ENCODE measurements around the gene ARMC9.
"Not testable (repeated sequence)": the region's sequence is repeated elsewhere in the genome, so short reads cannot be mapped to it uniquely, and the experiment has no call there.

Gene ARMC9

GRCh38 chr2:231183851-231184250, 14.6 kb upstream of the ARMC9 start:
- no peak for DNase-seq (ENCODE audit: low spot score)

GRCh38 chr2:231184319-231184718, 14.1 kb upstream of the ARMC9 start:
- DNase-seq (ENCODE audit: low spot score) = no peak

- DNase-seq (ENCODE audit: low spot score) = no peak
Measured at GRCh38 chr2:231185050-231185725, 13.2 kb upstream of the ARMC9 start.

GRCh38 chr2:231185886-231186285, 12.5 kb upstream of the ARMC9 start:
- DNase-seq (ENCODE audit: low spot score) = no peak

- DNase-seq (ENCODE audit: low spot score) = no peak
Measured at GRCh38 chr2:231186325-231186724, 12.1 kb upstream of the ARMC9 start.

GRCh38 chr2:231187736-231188505, 10.5 kb upstream of the ARMC9 start:
- DNase-seq (ENCODE audit: low spot score) = no peak

GRCh38 chr2:231188506-231189170, 9.8 kb upstream of the ARMC9 start:
- DNase-seq (ENCODE audit: low spot score) = no peak

GRCh38 chr2:231189171-231189530, 9.3 kb upstream of the ARMC9 start:
- no peak for DNase-seq (ENCODE audit: low spot score)

- no peak for DNase-seq (ENCODE audit: low spot score)
Measured at GRCh38 chr2:231189571-231190495, 8.6 kb upstream of the ARMC9 start.

- DNase-seq (ENCODE audit: low spot score) = no peak
Measured at GRCh38 chr2:231190531-231191197, 7.8 kb upstream of the ARMC9 start.

GRCh38 chr2:231191896-231192872, 6.2 kb upstream of the ARMC9 start:
- DNase-seq (ENCODE audit: low spot score) = no peak

- DNase-seq (ENCODE audit: low spot score) = no peak
Measured at GRCh38 chr2:231193216-231193615, 5.2 kb upstream of the ARMC9 start.

- DNase-seq (ENCODE audit: low spot score) = no peak
Measured at GRCh38 chr2:231196592-231196991, 1.8 kb upstream of the ARMC9 start.

- not testable (repeated sequence) for DNase-seq (ENCODE audit: low spot score)
Measured at GRCh38 chr2:231197196-231197595, 1.2 kb upstream of the ARMC9 start.

GRCh38 chr2:231197706-231198290, 633 bp upstream of the ARMC9 start:
- DNase-seq (ENCODE audit: low spot score) = no peak

- DNase-seq (ENCODE audit: low spot score) = no peak
Measured at GRCh38 chr2:231199219-231199618, 788 bp downstream of the ARMC9 start.

GRCh38 chr2:231200805-231201474, 2.5 kb downstream of the ARMC9 start:
- DNase-seq (ENCODE audit: low spot score) = no peak

GRCh38 chr2:231201475-231201814, 3.0 kb downstream of the ARMC9 start:
- DNase-seq (ENCODE audit: low spot score) = no peak

GRCh38 chr2:231203087-231203486, 4.7 kb downstream of the ARMC9 start:
- DNase-seq (ENCODE audit: low spot score) = no peak

All from hematopoietic multipotent progenitor cell treated with erythropoietin and hydrocortisone succinate and interleukin-3 and kit ligand, for 15 days (in vitro differentiated cells).